ENCODE measurements around the gene STK17B.

DNA sequence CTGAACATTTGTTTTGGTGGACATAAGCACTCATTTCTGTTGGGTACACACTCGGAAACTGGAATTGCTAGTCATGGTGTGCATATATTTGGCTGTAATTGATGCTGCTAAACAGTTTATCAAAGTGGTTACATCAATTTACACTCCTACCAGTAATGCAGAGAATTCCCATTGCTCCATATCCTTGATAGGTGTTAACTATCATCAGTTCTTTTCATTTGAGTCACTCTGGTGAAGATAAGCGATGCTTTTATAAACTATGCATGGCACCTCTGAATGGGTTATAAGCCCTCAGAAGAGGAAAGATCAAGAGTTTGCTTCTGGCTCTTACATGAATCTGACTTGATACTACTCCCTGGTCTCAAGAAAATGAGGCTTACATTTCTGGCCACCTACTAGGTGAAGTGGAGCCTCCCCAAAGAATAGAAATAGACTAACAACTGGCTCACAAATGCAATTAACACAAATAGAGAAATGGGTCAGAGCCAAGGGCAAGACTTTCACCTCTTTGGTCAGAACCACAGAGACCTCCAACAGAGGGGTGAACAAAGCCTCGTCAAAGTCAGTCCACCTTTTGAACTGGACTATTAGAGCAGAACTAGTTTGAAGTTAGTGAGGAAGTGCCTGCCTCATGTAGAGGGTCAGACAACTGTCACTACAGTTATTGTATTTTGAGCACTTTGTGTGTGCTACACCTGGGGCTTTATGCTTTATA, 15.0 kb upstream of the STK17B start:
- TF ChIP-seq EP300 (IDR thresholded peaks at IDR 0.05; ENCODE audit: borderline replicate concordance in 1 of 2, low read depth in 2 of 2, low read length in 2 of 2), result no peak
- no peak for TF ChIP-seq PHF8 (conservative IDR thresholded peaks at IDR 0.05; ENCODE audit: low read depth, low read length)
- TF ChIP-seq, protein P1, sequence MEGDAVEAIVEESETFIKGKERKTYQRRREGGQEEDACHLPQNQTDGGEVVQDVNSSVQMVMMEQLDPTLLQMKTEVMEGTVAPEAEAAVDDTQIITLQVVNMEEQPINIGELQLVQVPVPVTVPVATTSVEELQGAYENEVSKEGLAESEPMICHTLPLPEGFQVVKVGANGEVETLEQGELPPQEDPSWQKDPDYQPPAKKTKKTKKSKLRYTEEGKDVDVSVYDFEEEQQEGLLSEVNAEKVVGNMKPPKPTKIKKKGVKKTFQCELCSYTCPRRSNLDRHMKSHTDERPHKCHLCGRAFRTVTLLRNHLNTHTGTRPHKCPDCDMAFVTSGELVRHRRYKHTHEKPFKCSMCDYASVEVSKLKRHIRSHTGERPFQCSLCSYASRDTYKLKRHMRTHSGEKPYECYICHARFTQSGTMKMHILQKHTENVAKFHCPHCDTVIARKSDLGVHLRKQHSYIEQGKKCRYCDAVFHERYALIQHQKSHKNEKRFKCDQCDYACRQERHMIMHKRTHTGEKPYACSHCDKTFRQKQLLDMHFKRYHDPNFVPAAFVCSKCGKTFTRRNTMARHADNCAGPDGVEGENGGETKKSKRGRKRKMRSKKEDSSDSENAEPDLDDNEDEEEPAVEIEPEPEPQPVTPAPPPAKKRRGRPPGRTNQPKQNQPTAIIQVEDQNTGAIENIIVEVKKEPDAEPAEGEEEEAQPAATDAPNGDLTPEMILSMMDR (IDR thresholded peaks at IDR 0.05; ENCODE audit: control extremely low read depth in 1 of 3, insufficient read depth in 1 of 3, low read depth in 1 of 3, low read length in 3 of 3), result no peak
- TF ChIP-seq ZNF274 (IDR thresholded peaks at IDR 0.05; ENCODE audit: borderline replicate concordance, extremely low read depth, low read length), result no peak
- no peak for TF ChIP-seq RFX5 (IDR thresholded peaks at IDR 0.05; ENCODE audit: borderline replicate concordance, low read depth, low read length)
- TF ChIP-seq SP1 (IDR thresholded peaks at IDR 0.05; ENCODE audit: low read depth, low read length), result no peak
- no peak for TF ChIP-seq CEBPB (IDR thresholded peaks at IDR 0.05; ENCODE audit: low read depth, low read length)
- TF ChIP-seq, protein P2, sequence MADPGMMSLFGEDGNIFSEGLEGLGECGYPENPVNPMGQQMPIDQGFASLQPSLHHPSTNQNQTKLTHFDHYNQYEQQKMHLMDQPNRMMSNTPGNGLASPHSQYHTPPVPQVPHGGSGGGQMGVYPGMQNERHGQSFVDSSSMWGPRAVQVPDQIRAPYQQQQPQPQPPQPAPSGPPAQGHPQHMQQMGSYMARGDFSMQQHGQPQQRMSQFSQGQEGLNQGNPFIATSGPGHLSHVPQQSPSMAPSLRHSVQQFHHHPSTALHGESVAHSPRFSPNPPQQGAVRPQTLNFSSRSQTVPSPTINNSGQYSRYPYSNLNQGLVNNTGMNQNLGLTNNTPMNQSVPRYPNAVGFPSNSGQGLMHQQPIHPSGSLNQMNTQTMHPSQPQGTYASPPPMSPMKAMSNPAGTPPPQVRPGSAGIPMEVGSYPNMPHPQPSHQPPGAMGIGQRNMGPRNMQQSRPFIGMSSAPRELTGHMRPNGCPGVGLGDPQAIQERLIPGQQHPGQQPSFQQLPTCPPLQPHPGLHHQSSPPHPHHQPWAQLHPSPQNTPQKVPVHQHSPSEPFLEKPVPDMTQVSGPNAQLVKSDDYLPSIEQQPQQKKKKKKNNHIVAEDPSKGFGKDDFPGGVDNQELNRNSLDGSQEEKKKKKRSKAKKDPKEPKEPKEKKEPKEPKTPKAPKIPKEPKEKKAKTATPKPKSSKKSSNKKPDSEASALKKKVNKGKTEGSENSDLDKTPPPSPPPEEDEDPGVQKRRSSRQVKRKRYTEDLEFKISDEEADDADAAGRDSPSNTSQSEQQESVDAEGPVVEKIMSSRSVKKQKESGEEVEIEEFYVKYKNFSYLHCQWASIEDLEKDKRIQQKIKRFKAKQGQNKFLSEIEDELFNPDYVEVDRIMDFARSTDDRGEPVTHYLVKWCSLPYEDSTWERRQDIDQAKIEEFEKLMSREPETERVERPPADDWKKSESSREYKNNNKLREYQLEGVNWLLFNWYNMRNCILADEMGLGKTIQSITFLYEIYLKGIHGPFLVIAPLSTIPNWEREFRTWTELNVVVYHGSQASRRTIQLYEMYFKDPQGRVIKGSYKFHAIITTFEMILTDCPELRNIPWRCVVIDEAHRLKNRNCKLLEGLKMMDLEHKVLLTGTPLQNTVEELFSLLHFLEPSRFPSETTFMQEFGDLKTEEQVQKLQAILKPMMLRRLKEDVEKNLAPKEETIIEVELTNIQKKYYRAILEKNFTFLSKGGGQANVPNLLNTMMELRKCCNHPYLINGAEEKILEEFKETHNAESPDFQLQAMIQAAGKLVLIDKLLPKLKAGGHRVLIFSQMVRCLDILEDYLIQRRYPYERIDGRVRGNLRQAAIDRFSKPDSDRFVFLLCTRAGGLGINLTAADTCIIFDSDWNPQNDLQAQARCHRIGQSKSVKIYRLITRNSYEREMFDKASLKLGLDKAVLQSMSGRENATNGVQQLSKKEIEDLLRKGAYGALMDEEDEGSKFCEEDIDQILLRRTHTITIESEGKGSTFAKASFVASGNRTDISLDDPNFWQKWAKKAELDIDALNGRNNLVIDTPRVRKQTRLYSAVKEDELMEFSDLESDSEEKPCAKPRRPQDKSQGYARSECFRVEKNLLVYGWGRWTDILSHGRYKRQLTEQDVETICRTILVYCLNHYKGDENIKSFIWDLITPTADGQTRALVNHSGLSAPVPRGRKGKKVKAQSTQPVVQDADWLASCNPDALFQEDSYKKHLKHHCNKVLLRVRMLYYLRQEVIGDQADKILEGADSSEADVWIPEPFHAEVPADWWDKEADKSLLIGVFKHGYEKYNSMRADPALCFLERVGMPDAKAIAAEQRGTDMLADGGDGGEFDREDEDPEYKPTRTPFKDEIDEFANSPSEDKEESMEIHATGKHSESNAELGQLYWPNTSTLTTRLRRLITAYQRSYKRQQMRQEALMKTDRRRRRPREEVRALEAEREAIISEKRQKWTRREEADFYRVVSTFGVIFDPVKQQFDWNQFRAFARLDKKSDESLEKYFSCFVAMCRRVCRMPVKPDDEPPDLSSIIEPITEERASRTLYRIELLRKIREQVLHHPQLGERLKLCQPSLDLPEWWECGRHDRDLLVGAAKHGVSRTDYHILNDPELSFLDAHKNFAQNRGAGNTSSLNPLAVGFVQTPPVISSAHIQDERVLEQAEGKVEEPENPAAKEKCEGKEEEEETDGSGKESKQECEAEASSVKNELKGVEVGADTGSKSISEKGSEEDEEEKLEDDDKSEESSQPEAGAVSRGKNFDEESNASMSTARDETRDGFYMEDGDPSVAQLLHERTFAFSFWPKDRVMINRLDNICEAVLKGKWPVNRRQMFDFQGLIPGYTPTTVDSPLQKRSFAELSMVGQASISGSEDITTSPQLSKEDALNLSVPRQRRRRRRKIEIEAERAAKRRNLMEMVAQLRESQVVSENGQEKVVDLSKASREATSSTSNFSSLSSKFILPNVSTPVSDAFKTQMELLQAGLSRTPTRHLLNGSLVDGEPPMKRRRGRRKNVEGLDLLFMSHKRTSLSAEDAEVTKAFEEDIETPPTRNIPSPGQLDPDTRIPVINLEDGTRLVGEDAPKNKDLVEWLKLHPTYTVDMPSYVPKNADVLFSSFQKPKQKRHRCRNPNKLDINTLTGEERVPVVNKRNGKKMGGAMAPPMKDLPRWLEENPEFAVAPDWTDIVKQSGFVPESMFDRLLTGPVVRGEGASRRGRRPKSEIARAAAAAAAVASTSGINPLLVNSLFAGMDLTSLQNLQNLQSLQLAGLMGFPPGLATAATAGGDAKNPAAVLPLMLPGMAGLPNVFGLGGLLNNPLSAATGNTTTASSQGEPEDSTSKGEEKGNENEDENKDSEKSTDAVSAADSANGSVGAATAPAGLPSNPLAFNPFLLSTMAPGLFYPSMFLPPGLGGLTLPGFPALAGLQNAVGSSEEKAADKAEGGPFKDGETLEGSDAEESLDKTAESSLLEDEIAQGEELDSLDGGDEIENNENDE (IDR thresholded peaks at IDR 0.05; ENCODE audit: insufficient replicate concordance, low read length), result no peak
- TF ChIP-seq GTF2F1 (IDR thresholded peaks at IDR 0.05; ENCODE audit: borderline replicate concordance, low read depth, low read length), result no peak
- no peak for TF ChIP-seq NRF1 (IDR thresholded peaks at IDR 0.05; ENCODE audit: low read depth, low read length)
- TF ChIP-seq TAF1 (IDR thresholded peaks at IDR 0.05; ENCODE audit: low read depth, low read length), result no peak

Measured in H1 (cell line).